Mucosa of stomach (tissue), 1 donor: ENCODE data around the gene PGF.

Experiments used
- H3K27me3 ChIP-seq: one replicate; pipeline ENCODE4 v1.7.0; 2013; ENCODE audit warnings: mild to moderate bottlenecking, low read length; ENCODE audit not compliant: control insufficient read depth, insufficient read depth
- H3K36me3 ChIP-seq: one replicate; pipeline ENCODE4 v1.7.0; 2013; ENCODE audit warnings: low read length; ENCODE audit not compliant: control insufficient read depth, insufficient read depth
- H3K4me1 ChIP-seq: one replicate; pipeline ENCODE4 v1.7.0; 2013; ENCODE audit warnings: mild to moderate bottlenecking, low read length; ENCODE audit not compliant: control insufficient read depth, insufficient read depth
- H3K4me3 ChIP-seq: one replicate; pipeline ENCODE4 v1.7.0; 2013; ENCODE audit warnings: low read length
- H3K9ac ChIP-seq: one replicate; pipeline ENCODE4 v1.7.0; 2013; ENCODE audit warnings: mild to moderate bottlenecking, low read length, moderate library complexity
- H3K9me3 ChIP-seq: one replicate; pipeline ENCODE4 v1.7.0; 2013; ENCODE audit warnings: mild to moderate bottlenecking, low read length, moderate library complexity; ENCODE audit not compliant: control insufficient read depth
- donor health status: Pancreatic carcinoma.

PGF gene

GRCh38 chr14:74897642-74898041 is 57.8 kb downstream of the PGF start:
- Histone ChIP-seq H3K9me3 (no peaks in the 10 kb centered on the region), H3K4me3 (no peak overlapping the region), H3K4me1 (no peaks in the 10 kb centered on the region), H3K9ac (no peak overlapping the region), H3K36me3 (peaks cover 39% of the 10 kb centered on the region), H3K27me3 (no peaks in the 10 kb centered on the region)

- H3K36me3 ChIP-seq: peaks cover 32% of the 10 kb centered on the region
- no peaks in the 10 kb centered on the region for H3K9me3 ChIP-seq
- no peak overlapping the region for H3K9ac ChIP-seq
- no peaks in the 10 kb centered on the region for H3K4me1 ChIP-seq
- no peak overlapping the region for H3K4me3 ChIP-seq
- H3K27me3 ChIP-seq: no peaks in the 10 kb centered on the region
Observed at GRCh38 chr14:74896400-74896799, 59.0 kb downstream of the PGF start.

GRCh38 chr14:74893614-74894091 is 61.7 kb downstream of the PGF start:
- H3K4me1 ChIP-seq: no peaks in the 10 kb centered on the region
- no peaks in the 10 kb centered on the region for H3K9me3 ChIP-seq
- H3K9ac ChIP-seq: no peak overlapping the region
- peaks cover 30% of the 10 kb centered on the region for H3K36me3 ChIP-seq
- no peaks in the 10 kb centered on the region for H3K27me3 ChIP-seq
- H3K4me3 ChIP-seq: no peak overlapping the region

GRCh38 chr14:74892745-74893144 is 62.7 kb downstream of the PGF start:
- H3K4me3 ChIP-seq: no peak overlapping the region
- peaks cover 7% of the 10 kb centered on the region for H3K4me1 ChIP-seq
- no peak overlapping the region for H3K9ac ChIP-seq
- peaks cover 23% of the 10 kb centered on the region for H3K36me3 ChIP-seq
- H3K9me3 ChIP-seq: no peaks in the 10 kb centered on the region
- no peaks in the 10 kb centered on the region for H3K27me3 ChIP-seq

- Histone ChIP-seq H3K9me3 (no peaks in the 10 kb centered on the region), H3K36me3 (peaks cover 23% of the 10 kb centered on the region), H3K4me1 (peaks cover 7% of the 10 kb centered on the region), H3K27me3 (no peaks in the 10 kb centered on the region), H3K9ac (no peak overlapping the region), H3K4me3 (no peak overlapping the region)
Observed at GRCh38 chr14:74891870-74892269, 63.5 kb downstream of the PGF start.
